Stimulated activated CD4-positive, alpha-beta T cell treated with anti-CD3 and anti-CD28 coated beads, Interleukin-2, amount 100 ng/mL, for 24 hours (primary cell): Measurements from ENCODE around the gene TRIM17.
"Not testable (repeated sequence)": the region's sequence is repeated elsewhere in the genome, so short reads cannot be mapped to it uniquely, and the experiment has no call there.

Experiments
- DNase-seq, 2 donors: peaks; one replicate each; pipeline ENCODE4 v3.0.0-alpha.2; 2020

Gene TRIM17

GRCh38 chr1:228448372-228448771 is 31.7 kb upstream of the TRIM17 start:
- DNase-seq = no peak

GRCh38 chr1:228446852-228447251 is 30.2 kb upstream of the TRIM17 start:
- DNase-seq = no peak

- peak; percentile 36 to 55 for DNase-seq
These were observed 29.4 kb upstream of the TRIM17 start for GRCh38 chr1:228445843-228446650.

- DNase-seq = no peak
These were observed 28.8 kb upstream of the TRIM17 start for GRCh38 chr1:228445490-228445842.

- no peak for DNase-seq
These were observed 26.7 kb upstream of the TRIM17 start for GRCh38 chr1:228443395-228443794.

- no peak for DNase-seq
These were observed 24.3 kb upstream of the TRIM17 start for GRCh38 chr1:228440761-228441500.

GRCh38 chr1:228438266-228438665 is 21.6 kb upstream of the TRIM17 start:
- no peak for DNase-seq

- no peak for DNase-seq
These were observed 20.8 kb upstream of the TRIM17 start for GRCh38 chr1:228437424-228437962.

- no peak for DNase-seq
These were observed 18.0 kb upstream of the TRIM17 start for GRCh38 chr1:228434689-228435088.

- not testable (repeated sequence) for DNase-seq
These were observed 16.8 kb upstream of the TRIM17 start for GRCh38 chr1:228433337-228434053.

- DNase-seq = no peak
These were observed 13.6 kb upstream of the TRIM17 start for GRCh38 chr1:228430243-228430642.

- DNase-seq = no peak
These were observed 13.0 kb upstream of the TRIM17 start for GRCh38 chr1:228429698-228430097.

GRCh38 chr1:228429007-228429406 is 12.3 kb upstream of the TRIM17 start:
- DNase-seq = no peak

GRCh38 chr1:228428412-228428811 is 11.8 kb upstream of the TRIM17 start:
- no peak for DNase-seq

- no peak for DNase-seq
These were observed 10.0 kb upstream of the TRIM17 start for GRCh38 chr1:228426518-228427175.

GRCh38 chr1:228424685-228425660 is 8.3 kb upstream of the TRIM17 start:
- no peak for DNase-seq

- DNase-seq = no peak
These were observed 6.9 kb upstream of the TRIM17 start for GRCh38 chr1:228423404-228424053.

- DNase-seq = no peak
These were observed 4.5 kb upstream of the TRIM17 start for GRCh38 chr1:228420968-228421826.

- DNase-seq = no peak
These were observed 982 bp upstream of the TRIM17 start for GRCh38 chr1:228417483-228418203.
